Esophagus squamous epithelium (tissue), 5 donors: ENCODE measurements around the gene COG5. TPM values are rescaled to one million over a fixed set of nuclear protein-coding genes. Genes with fewer than 3 reads are reported as not detected.

Source experiments
- DNase-seq: peaks from one replicate; lab custom pipeline; 2025; lab: John Stamatoyannopoulos, UW
- H3K27ac ChIP-seq, 4 donors: fragments of 200-600 bp; sonication (generic); one replicate each; pipeline ENCODE4 v1.5.1; 2016 to 2019; ENCODE audit warnings: mild to moderate bottlenecking in 1 of 4
- H3K27me3 ChIP-seq, 4 donors: fragments of 200-600 bp; sonication (generic); 1 replicate in 3 of 4; 2 replicates in 1 of 4; pipeline versions ENCODE4 v1.5.1 to v1.6.0; 2017 to 2021; ENCODE audit warnings: antibody characterized with exemption in 1 of 4
- H3K36me3 ChIP-seq, 3 donors: fragments of 200-600 bp; sonication (generic); one replicate each; pipeline ENCODE4 v1.5.1; 2016 to 2019
- H3K4me1 ChIP-seq, 3 donors: fragments of 200-600 bp; sonication (generic); one replicate each; pipeline ENCODE4 v1.5.1; 2017 to 2019
- H3K4me3 ChIP-seq, 4 donors: fragments of 200-600 bp; sonication (generic); 1 replicate in 3 of 4; 2 replicates in 1 of 4; pipeline ENCODE4 v1.5.1; 2016 to 2019; ENCODE audit warnings: mild to moderate bottlenecking in 2 of 4, moderate library complexity in 1 of 4
- H3K9me3 ChIP-seq, 3 donors: fragments of 200-600 bp; sonication (generic); one replicate each; pipeline ENCODE4 v1.5.1; 2016 to 2019
- CTCF ChIP-seq, 6 experiments: fragments of 450-650 bp in 4 of 6; fragments of 200-600 bp in 2 of 6; sonication (generic) in 2 of 6; IDR thresholded peaks; one replicate each; pipeline ENCODE4 v1.5.1; 2016 to 2019; ENCODE audit warnings: antibody characterized with exemption in 6 of 6, mild to moderate bottlenecking in 4 of 6, moderate library complexity in 4 of 6
- POLR2A ChIP-seq, 4 donors: fragments of 450-650 bp; IDR thresholded peaks; one replicate each; pipeline ENCODE4 v1.6.1; 2017; ENCODE audit warnings: antibody characterized with exemption in 4 of 4, mild to moderate bottlenecking in 4 of 4, moderate library complexity in 3 of 4
- WGBS, 2 donors: methylation state at CpG; one replicate each; pipeline ENCODE4 v1.1.5; 2018; 5-methylcytosine and 5-hydroxymethylcytosine counted together
- intact Hi-C: fragments of 100-400 bp; cut with DNase I; formaldehyde crosslinking; loops from one replicate; pipeline ENCODE4 v1.15.0; 2022
- total RNA-seq, 4 donors: library from RNA; depleted of rRNA; stranded (reverse); fragments of >200 nt; gene quantifications; one replicate each; pipeline ENCODE4 v1.1.0, GENCODE V29; 2016
- donor health status: DM: yes; HTN: yes; CAD: no.

COG5 gene
- total RNA-seq, 4 donors from 2014 or later = 24.4 to 30.0 (median 27.2) TPM

DNA sequence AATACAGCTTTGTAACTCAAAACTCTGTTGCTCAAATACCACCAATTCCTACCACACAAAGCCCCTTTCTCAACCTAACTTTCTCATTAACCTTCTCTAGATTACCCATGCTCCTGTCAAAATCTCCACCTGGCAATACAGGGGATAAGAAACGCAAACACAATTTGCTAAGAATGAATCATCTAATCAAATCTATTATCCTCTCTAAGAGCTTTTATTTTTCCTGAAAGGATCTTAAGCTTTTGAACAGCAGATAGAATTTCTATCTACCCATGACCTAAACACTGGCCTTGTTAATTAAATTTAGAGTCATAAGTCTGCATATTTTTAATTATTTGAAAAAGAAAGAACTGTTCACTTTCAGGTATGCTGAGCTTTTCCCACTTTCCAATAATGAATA, 296.6 kb downstream of the COG5 start:
- no peak for DNase-seq
- peaks cover 0 to 11% (median 0%) of the 10 kb centered on the region in 3 donors for H3K36me3 ChIP-seq
- H3K27me3 ChIP-seq = no peaks in the 10 kb centered on the region
- no peak for TF ChIP-seq CTCF (IDR thresholded peaks at IDR 0.05)
- no peak for TF ChIP-seq POLR2A (IDR thresholded peaks at IDR 0.05)
- no peak overlapping the region for H3K4me3 ChIP-seq
- no peak overlapping the region for H3K27ac ChIP-seq
- H3K9me3 ChIP-seq = no peaks in the 10 kb centered on the region
- intact Hi-C loops = no loop called here
- 55 to 71% methylated on average over 1 of the region's 1 CpG for WGBS, 2 donors
- no peaks in the 10 kb centered on the region for H3K4me1 ChIP-seq

DNA sequence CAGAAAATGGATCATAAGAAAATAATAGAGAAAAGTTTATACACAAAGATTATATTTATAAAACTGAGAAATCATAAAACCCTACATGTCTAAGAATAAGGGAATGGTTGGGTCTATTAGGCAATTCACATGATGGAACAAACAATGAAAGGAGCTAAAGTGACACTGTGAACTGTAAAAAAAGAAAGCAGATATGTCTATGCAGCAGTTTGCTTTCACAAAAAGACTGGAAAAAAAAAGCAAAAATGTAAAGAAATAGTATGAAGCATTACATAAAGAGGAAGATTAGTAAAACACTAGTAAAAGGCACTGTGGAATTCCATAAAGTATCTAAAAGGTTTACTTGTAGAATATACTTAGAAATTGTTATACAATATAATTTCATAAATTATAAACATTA, 299.0 kb downstream of the COG5 start:
- no peak for DNase-seq
- Histone ChIP-seq H3K4me3 (no peak overlapping the region), H3K27ac (no peak overlapping the region), H3K9me3 (no peaks in the 10 kb centered on the region), H3K27me3 (no peaks in the 10 kb centered on the region), H3K36me3 (peaks cover 0 to 4% (median 0%) of the 10 kb centered on the region in 3 donors), H3K4me1 (no peaks in the 10 kb centered on the region)
- intact Hi-C loops = no loop called here
- TF ChIP-seq POLR2A (IDR thresholded peaks at IDR 0.05) (no peak), CTCF (IDR thresholded peaks at IDR 0.05) (no peak)

DNA sequence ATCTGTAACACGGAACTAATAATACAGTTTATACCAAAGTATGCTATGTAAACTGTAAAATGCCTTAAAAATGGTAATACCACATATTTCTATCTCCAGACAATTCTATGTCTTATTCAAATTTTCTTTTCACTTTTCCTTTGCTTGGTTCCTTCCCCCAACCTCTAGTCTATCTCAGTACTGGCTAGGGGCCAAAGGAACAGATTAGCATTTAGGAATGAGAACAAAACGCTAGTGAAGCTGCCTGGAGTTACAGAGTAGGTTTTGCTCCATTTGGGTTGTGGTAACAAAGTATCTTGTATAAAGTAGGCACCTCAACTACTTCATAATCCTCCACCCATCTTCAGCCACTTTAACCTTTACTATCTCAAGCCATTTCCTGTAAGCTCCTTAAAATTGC, 300.9 kb downstream of the COG5 start:
- no peak for DNase-seq
- H3K4me3 ChIP-seq = no peak overlapping the region

GRCh38 chr7:107258737-107259136, 305.0 kb downstream of the COG5 start:
- Histone ChIP-seq H3K4me3 (no peak overlapping the region), H3K9me3 (no peaks in the 10 kb centered on the region), H3K4me1 (no peaks in the 10 kb centered on the region), H3K36me3 (no peaks in the 10 kb centered on the region), H3K27ac (no peak overlapping the region), H3K27me3 (no peaks in the 10 kb centered on the region)
- no peak for TF ChIP-seq POLR2A (IDR thresholded peaks at IDR 0.05)
- TF ChIP-seq CTCF (IDR thresholded peaks at IDR 0.05) = no peak
- intact Hi-C loops = no loop called here
- no peak for DNase-seq
- 89 to 92% methylated on average over 5 of the region's 5 CpGs for WGBS, 2 donors

More for the DNA sequence above, 300.9 kb downstream of the COG5 start:
- Histone ChIP-seq H3K27ac (no peak overlapping the region), H3K9me3 (no peaks in the 10 kb centered on the region), H3K27me3 (no peaks in the 10 kb centered on the region), H3K36me3 (no peaks in the 10 kb centered on the region), H3K4me1 (no peaks in the 10 kb centered on the region)
- 85 to 89% methylated on average over 2 of the region's 2 CpGs for WGBS, 2 donors
- intact Hi-C loops = no loop called here
- TF ChIP-seq CTCF (IDR thresholded peaks at IDR 0.05) = no peak
- TF ChIP-seq POLR2A (IDR thresholded peaks at IDR 0.05) = no peak

GRCh38 chr7:107255602-107256001, 308.1 kb downstream of the COG5 start:
- H3K4me3 ChIP-seq = no peak overlapping the region
- TF ChIP-seq CTCF (IDR thresholded peaks at IDR 0.05) = no peak
- H3K36me3 ChIP-seq = no peaks in the 10 kb centered on the region
- no peak overlapping the region for H3K27ac ChIP-seq
- no peaks in the 10 kb centered on the region for H3K27me3 ChIP-seq
- no peaks in the 10 kb centered on the region for H3K4me1 ChIP-seq
- WGBS, 2 donors = 97% methylated on average over 4 of the region's 4 CpGs
- DNase-seq = no peak
- intact Hi-C loops = no loop called here
- no peaks in the 10 kb centered on the region for H3K9me3 ChIP-seq
